ENCODE results near the gene PARP15.
"Not testable (repeated sequence)": the region's sequence is repeated elsewhere in the genome, so short reads cannot be mapped to it uniquely, and the experiment has no call there.

Gene PARP15

DNA sequence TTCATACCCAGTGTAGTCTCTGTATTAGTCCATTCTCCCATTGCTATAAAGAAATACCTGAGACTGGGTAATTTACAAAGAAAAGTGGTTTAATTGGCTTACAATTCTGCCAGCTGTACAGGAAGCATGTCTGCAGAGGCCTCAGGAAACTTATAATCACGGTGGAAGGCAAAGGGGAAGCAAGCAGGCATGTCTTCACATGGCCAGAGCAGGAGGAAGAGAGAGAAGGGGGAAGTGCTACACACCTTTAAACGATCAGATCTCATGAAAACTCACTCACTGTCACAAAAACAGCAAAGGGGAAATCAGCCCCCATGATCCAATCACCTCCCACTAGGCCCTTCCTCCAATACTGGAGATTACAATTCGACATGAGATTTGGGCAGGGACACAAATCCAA lies 96.9 kb downstream of the PARP15 start:
- no peak for DNase-seq

GRCh38 chr3:122676759-122677158 lies 99.3 kb downstream of the PARP15 start:
- no peak for DNase-seq

DNA sequence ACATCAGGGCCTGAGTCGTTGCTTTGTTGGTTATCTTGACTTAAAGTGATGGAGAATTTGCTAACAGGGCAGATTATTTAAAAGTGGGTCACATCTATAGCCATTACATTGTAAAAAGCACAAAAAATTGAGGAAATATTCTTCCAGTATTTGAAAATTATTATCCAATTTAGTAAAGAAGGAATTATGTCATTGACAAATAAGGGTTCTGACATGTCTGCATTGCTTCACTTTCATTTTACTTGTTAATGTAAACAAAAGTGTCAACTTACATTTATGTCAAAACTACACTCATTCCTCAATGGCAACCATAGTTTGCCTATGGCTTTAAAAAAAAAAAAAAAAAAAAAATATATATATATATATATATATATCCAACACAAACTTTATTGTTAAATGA lies 99.8 kb downstream of the PARP15 start:
- no peak for DNase-seq

DNA sequence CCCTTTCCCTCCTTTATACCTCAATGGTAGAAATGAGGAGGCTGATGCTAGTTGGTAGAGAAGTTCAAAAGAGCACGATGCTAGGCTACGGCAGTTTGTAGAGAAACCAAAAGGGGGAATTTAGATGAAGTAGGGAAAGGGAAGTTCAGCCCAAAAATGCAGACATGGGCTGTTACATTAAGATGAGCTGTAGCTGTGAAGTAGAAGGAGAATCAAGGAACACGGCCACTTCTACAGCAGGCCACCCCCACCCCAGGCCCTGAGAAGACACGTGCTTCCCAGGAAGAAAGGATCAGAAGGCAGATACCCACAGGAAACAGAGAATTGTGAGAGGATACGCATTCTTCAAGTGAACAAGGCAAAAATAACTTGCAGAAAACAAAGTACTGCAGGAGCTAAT lies 101.1 kb downstream of the PARP15 start:
- DNase-seq: no peak

DNA sequence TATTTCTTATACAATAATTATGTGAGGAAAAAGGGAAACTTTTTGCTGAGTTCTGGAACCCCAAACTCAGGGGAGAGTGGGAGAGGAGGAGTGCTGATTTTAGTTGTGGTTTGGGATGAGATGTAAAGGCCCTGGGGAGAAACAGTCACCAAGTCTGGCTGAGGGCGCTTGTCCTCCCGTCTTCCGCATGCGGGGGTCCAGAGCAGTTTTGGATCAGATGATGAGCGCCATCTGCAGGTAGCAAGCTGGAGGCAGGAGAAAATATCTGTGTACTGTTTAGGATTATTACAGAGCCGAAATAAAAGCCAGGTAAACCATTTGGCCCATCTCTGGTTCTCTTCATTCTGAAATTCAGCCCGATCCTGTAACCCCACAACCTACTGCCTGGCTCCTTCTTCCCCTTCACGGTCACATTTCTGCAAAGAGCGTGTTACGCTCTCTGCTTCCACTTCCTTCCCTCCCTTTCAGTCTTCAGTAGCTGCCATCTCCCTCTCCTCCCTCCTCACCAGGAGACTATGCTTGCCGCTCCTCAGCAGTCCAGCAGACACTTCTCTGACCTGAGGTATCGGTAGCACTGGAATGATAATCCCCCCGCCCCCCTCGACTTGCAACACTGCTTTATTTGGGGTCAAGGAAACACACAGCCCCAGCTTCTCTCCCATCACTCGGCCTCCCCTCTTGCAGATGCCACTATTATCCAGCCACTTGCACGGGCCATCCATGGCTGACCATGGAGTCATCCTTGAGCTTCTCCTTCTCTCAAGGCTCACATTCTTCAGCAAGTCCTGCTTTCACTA lies 101.8 kb downstream of the PARP15 start:
- peak; percentile 71 for DNase-seq

DNA sequence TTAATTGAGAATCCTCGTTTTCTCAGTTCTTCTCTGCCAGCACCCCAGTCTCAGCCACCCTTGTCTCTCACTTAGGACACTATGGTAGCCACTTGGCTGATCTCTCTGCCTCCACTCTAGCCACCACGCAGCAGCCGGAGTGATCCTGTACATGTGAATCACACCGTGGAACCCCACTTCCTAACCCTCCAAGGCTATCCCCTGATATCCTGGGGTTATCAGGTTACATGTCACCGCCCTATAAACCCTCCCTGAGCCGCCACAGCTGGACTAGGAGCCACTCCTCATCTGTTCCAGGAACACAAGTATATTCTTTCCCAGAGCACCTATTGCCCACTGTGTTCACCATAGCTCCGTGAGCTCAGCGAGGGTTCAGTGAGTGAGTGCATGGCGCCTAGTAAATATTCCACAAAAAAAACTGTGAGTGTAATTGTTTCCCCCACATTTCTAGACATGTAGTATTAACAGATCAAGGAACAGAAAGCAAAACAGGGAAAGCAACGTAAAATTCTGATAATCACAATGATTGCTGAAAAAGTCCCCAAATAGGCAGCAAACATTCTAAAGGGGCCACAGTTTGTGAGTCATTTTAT lies 102.5 kb downstream of the PARP15 start:
- DNase-seq: peak; percentile 23

DNA sequence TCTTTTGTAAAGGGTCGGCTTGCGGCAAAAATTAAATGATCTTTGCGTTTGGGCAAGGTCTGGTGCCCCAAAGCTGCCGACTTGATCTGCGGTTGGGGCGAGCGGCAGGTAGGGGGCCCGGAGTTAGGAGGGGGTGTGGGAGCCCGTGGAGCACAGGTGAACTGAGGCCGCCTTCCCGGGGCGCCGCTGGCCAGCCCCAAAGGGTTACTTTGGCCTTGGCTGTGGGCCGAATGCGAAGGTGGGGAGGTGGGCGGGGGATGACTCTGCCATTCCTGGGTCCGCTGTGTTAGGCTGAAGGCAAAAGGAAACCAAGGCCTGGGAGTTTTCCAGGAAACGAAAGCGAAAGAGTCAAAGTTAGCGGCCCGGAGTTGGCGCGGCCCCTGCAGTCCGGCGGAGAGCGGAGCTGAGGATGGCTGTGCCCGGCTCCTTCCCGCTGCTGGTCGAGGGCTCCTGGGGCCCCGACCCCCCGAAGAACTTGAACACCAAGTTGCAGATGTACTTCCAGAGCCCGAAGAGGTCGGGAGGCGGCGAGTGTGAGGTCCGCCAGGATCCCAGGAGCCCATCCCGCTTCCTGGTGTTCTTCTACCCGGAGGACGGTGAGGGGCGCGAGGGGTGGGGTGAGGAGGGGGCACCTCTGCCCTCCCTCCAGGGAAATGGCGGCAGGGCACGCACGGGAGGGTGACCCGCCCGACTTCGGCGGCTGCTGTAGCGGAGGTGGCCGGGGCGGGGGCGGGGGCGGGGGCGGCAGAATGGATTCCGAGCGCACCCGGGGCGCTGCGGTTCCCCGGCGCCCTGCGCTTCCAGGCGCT lies 103.2 kb downstream of the PARP15 start, which contains the start of gene PARP14:
Gene PARP14, plus strand, starts transcription at position 365 of the 809 bp plus-strand sequence. Its CDS starts 45 bp downstream, at position 410.
- peak; percentile 31 for DNase-seq

- DNase-seq: no peak
Measured at GRCh38 chr3:122681284-122681973, 104.0 kb downstream of the PARP15 start.

- DNase-seq: no peak
Measured at GRCh38 chr3:122681974-122682409, 104.5 kb downstream of the PARP15 start.

- DNase-seq: not testable (repeated sequence)
Measured at GRCh38 chr3:122682778-122683411, 105.4 kb downstream of the PARP15 start.

DNA sequence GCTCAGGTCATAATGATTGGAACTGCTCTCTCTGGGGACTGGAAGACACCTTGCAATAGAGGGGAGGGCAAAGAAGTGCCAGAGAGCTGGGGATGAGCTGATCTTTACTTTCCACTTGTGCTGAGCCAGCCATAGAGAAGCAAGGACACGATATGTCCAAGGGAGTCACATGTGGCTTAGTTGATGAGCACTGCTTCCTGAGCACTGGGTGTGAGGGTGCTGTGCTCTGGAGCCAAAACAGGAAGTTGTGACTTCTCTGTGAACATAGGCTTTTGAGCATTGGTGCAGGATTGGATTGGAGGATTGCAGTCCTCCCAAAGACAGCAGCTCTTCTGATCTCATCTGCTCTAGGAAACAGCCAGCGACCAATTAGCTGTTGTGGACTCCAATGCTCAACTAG lies 109.8 kb downstream of the PARP15 start:
- no peak for DNase-seq
